ENCODE results near the gene CDH23.

The CDH23 gene

DNA sequence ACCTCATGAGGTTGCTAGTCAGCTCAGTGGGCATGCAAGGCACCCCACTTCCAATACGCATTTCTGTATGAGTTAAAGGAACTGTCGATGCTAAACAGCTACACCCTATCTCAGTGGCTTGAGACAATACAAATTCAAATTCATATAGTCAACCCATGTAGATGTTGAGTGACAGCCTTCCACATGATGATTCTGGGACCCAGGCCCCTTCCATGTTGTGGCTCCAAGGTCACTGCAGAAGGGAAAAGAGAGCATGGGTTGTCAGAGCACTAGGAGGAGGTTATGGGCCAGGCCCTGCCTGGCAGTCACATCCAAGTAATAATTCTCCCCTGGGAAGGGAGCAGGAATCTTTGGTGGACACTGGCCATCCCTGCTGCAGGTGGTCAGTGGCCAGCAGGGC lies 294.7 kb downstream of the CDH23 start:
- Mint-ChIP-seq H3K4me1 (peaks cover 29% of the 10 kb centered on the region), H3K9me3 (peaks cover 4% of the 10 kb centered on the region), H3K36me3 (peaks cover 13% of the 10 kb centered on the region), H3K4me3 (no peak overlapping the region), H3K27ac (peak overlapping the region; percentile 13)
- DNase-seq (ENCODE audit: low spot score in 2 of 2) (no peak), ATAC-seq (no peak)

DNA sequence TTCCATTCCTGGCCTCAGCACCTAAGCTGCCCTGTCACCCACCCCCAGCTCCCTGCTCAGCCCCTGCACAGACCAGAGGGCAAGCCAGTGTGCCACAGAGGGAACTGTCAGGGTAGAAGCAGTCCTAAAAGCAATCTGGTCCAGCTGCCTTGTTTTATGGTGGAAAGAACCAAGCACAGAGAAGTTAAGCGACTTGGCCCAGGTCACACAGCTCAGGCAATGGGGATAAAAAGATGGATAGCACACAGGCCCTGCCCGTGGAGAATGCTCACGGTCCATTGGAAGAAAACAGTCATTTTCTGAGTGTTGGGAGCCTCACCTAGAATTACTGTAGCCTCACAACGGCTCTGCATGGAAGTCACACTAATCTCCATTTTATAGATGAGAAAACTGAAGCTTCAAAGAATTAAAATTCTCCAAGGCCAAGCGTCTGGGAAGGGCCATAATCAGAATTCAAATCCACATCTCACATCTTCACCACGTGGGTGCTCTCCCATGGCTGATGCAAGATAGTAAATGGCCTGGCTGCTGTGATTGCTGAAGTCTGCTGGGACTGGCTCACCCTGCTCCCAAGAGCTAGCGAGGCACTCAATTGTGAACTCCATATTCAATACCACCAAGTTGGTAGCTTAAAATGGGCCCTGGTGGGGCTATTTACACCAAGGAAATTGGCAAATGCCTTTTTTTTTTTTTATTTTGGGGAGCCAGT lies 296.0 kb downstream of the CDH23 start:
- ATAC-seq (no peak), DNase-seq (ENCODE audit: low spot score in 2 of 2) (no peak)
- H3K4me3 Mint-ChIP-seq = no peak overlapping the region
- peaks cover 13% of the 10 kb centered on the region for H3K36me3 Mint-ChIP-seq
- H3K4me1 Mint-ChIP-seq = peaks cover 43% of the 10 kb centered on the region
- peaks cover 4% of the 10 kb centered on the region for H3K9me3 Mint-ChIP-seq
- no peak overlapping the region for H3K27ac Mint-ChIP-seq

DNA sequence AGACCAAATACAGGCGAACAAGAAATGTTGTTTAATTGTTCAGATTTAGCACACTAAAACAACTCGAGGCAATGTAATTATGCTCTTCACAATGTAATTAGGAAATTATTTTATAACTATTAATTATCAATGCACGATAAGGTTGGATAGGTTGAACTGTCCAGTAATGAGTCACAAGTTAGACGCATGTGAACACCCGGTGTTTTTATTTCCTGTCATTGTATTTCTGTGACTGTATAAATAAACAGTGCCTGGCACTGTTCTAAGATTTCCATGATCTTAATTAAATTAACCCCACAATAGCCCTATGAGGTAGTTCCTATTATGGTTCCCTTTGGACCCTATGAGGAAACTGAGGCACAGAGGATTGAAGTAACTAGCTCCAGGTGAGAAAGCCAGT lies 296.7 kb downstream of the CDH23 start:
- H3K4me3 Mint-ChIP-seq = no peak overlapping the region
- peaks cover 7% of the 10 kb centered on the region for H3K36me3 Mint-ChIP-seq
- no peaks in the 10 kb centered on the region for H3K9me3 Mint-ChIP-seq
- peaks cover 43% of the 10 kb centered on the region for H3K4me1 Mint-ChIP-seq
- DNase-seq (ENCODE audit: low spot score in 2 of 2) = no peak
- no peak for ATAC-seq
- H3K27ac Mint-ChIP-seq = no peak overlapping the region

DNA sequence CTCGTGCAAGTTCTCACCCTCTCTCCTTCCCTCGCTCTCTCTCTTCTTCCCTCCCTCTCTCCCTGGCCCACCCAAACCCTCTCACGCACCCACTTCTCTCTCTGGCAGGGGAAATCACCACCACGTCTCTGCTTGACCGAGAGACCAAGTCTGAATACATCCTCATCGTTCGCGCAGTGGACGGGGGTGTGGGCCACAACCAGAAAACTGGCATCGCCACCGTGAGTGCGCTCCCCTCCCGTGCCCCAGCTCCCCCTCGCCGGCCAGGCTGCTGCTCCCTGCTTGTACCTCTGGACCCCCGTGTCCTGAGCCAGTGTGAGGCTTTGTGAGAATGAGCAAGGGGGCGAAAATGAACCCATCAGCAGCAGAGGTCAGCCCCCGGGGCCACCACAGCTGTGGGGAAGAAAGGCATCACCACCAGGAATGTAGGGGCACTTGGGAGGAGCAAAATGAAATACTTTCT lies 297.4 kb downstream of the CDH23 start:
- DNase-seq (ENCODE audit: low spot score in 2 of 2) = no peak
- H3K4me1 Mint-ChIP-seq = peaks cover 49% of the 10 kb centered on the region
- no peak for ATAC-seq
- H3K36me3 Mint-ChIP-seq = peaks cover 3% of the 10 kb centered on the region
- H3K27ac Mint-ChIP-seq = peak overlapping the region; percentile 81
- H3K4me3 Mint-ChIP-seq = peak overlapping the region; percentile 45
- H3K9me3 Mint-ChIP-seq = no peaks in the 10 kb centered on the region

DNA sequence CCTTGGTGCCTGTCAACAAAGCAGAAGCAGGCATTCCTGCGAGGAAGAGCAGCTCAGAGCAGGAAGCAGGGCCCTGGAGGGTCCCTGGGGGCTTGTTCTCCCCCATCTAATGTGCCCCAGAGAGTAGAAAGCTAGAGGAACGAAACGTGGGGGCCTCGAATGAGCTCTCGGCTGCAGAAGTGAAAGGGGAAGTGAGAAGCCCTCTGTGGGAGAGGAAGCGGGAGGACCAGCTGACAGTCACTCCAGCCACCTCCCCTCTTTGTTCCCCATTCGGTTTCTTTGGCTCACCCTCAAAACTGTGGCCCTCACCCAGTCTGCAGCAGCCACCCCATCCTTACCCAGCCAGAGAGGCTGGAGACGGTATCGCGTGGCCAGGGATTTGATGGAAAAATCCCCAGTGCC lies 297.8 kb downstream of the CDH23 start:
- Mint-ChIP-seq H3K27ac (peak overlapping the region; percentile 81), H3K36me3 (no peaks in the 10 kb centered on the region), H3K4me1 (peaks cover 54% of the 10 kb centered on the region), H3K4me3 (peak overlapping the region; percentile 45), H3K9me3 (no peaks in the 10 kb centered on the region)
- ATAC-seq = no peak
- no peak for DNase-seq (ENCODE audit: low spot score in 2 of 2)

DNA sequence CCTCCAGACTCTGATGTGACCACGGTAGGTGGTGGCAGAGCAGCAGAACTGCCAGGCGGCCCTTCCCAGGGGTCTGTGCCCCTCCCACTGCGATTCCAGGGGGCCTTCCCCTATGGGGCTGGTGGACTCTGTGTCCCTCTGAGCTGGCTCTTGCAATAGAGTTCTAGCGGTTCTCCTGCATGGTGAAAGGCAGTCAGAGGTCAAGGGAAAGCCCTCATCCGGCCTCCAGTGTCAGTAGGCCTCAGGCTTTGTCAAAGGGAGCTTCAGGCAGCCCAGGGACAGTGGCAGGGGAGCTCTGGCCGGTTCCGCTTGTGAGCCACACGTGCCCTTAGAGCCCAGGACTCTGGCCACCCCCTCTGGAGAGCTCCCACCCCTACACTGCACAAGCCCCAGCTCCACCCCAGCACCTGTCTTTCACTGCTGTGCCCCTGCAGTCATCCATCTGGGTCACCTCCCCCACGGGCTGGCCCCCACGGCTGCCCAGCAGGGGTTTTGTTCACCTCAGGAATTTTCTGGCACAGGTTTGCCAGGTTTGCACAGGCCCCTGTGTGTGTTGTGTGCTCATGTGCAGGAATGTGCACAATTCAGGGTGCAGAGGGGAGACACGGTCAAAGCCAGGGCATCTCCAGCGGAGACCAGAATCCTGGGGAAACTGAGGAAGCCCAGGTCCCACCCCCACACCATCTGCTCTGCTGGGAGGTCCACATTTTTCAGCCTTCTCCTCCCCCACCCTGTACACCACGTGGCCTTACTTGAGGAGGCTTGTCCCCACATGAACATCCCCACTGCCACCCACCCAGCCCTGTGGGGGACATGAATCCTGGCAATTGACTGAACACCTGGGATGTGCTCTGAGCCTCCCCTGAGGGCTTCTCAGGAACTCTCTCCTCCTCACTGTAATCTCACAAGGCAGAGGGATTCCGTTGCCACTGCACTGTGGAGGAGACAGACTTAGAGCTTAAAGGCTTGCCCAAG lies 299.1 kb downstream of the CDH23 start:
- Mint-ChIP-seq H3K4me3 (no peak overlapping the region), H3K9me3 (no peaks in the 10 kb centered on the region), H3K4me1 (peaks cover 54% of the 10 kb centered on the region), H3K36me3 (no peaks in the 10 kb centered on the region), H3K27ac (no peak overlapping the region)
- ATAC-seq (no peak), DNase-seq (ENCODE audit: low spot score in 2 of 2) (no peak)

DNA sequence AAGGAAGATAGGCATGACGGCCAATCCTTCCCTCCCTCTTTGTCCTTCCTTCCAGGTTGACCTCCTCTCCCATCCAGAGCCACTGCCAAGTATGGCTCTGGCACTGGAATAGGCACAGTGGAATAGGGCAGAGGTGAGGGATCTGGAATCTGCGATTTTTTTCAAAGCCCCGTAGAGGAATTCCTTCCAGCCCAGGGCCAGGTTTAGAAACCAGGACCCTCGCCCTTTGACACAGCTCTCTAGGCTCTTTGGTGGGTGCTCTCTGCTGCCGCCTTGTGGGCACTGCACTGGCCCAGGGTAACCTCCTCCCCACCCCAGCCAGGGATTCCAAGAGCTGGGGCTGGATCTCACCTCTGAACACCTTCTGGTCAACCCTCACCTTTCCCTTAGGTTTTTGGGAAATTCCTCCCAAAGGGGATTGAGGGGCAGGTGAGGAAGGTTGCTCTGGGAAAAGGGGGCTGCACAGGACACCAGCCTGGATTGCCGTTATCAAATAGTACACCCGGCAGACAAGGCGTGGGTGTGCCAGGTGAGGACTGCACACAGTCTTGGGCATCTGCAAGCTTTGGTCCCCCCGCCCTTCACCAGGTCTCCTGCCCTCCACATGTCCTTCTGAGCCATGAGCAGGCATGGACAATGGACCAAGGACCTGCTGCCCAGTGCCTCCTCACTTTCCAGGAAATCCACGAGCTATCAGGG lies 300.1 kb downstream of the CDH23 start:
- peak; percentile 51 to 79 for DNase-seq (ENCODE audit: low spot score in 2 of 2)
- Mint-ChIP-seq H3K4me3 (no peak overlapping the region), H3K4me1 (peaks cover 54% of the 10 kb centered on the region), H3K9me3 (no peaks in the 10 kb centered on the region), H3K27ac (no peak overlapping the region), H3K36me3 (no peaks in the 10 kb centered on the region)
- ATAC-seq = peak; percentile 68

DNA sequence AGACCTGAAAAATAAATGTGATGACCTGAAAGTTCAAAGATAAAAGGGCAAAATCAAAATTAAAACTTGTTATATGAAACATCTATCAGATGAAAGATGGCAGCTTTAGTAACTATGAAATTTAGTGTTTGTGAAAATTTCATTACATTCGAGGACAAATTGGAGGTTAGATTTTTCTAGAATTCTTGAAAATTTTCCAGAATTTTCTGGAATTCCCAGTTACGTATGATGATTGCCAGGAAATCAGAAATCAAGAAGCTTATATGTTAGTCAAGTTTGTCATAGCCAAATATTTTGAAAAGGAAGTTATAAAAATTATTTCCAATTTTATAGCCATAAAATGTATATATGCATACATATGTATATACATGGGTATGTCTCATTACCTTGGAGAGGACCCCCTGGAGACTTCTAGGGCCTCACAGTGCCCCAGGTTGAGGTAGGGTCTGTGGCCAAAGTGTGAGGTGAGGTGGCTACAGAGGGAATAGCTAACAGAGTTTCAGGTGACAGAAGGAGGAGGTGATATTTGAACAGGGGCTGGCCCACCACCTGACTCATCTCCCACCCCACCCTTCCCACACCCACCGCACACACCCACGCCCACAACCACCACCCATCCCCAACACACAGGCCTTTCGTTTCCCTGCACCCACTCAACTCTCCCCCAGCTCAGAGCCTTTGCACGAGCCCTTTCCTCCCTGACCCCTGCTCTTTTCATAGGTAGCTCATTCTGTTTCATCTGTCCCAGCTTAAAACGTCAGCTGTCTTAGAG lies 301.4 kb downstream of the CDH23 start:
- DNase-seq (ENCODE audit: low spot score in 2 of 2) = peak in 1 of 2 donors; percentile 74
- ATAC-seq = peak; percentile 83
- H3K36me3 Mint-ChIP-seq = no peaks in the 10 kb centered on the region
- H3K27ac Mint-ChIP-seq = peak overlapping the region; percentile 23
- peaks cover 54% of the 10 kb centered on the region for H3K4me1 Mint-ChIP-seq
- H3K9me3 Mint-ChIP-seq = no peaks in the 10 kb centered on the region
- no peak overlapping the region for H3K4me3 Mint-ChIP-seq

DNA sequence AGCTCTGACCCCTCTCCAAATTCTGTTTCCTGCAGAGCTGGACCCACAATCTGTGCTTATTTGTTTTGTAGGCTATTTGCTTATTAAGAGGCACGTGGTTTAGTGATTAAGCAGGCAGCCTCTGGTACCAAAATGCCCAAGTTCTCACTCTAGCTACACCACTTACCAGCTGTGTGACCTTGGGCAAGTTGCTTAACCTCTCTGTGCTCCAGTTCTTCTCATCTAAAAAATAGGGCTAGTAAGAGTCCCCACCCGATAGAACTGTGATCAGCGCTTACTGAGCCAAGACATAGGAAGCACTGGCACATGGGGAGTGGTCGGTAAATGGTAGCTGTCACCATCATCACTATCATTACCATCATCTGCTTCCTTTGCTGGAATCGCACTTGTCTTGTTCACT lies 302.0 kb downstream of the CDH23 start:
- ATAC-seq = peak; percentile 22
- Mint-ChIP-seq H3K4me3 (no peak overlapping the region), H3K36me3 (no peaks in the 10 kb centered on the region), H3K9me3 (no peaks in the 10 kb centered on the region), H3K4me1 (peaks cover 51% of the 10 kb centered on the region), H3K27ac (peak overlapping the region; percentile 23)
- DNase-seq (ENCODE audit: low spot score in 2 of 2) = no peak

DNA sequence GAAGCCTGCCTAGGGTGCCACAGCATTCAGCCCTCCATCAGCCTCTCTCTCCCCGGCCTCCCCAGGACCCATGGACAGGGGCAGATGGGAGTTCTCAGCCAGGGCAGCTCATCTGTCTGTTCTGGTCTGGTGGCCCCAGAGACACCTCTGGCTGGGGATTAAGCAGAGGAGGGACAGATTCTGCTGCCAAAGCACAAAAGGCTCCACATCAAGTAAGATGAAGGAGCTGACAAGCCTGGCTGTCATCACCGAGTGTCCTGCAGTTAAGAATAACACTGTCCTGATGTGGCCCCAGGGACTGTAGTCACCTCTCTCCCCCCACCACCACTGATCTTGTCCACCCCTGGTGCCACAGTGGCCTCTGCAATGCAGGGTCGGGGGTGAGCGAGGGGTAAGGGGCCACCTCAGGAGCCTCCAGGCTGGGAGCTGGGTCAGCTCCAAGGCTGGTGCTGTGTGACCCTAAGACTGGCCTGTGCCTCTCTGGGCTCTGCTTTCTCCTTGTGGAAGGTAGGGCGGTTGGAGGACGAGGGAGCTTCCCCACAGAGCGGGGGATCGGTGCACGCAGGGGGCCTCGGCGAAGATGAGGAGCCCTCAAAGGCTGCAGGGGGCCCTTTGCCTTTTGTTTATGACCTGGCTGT lies 304.1 kb downstream of the CDH23 start:
- ATAC-seq (no peak), DNase-seq (ENCODE audit: low spot score in 2 of 2) (no peak)
- no peaks in the 10 kb centered on the region for H3K36me3 Mint-ChIP-seq
- no peaks in the 10 kb centered on the region for H3K9me3 Mint-ChIP-seq
- no peak overlapping the region for H3K27ac Mint-ChIP-seq
- H3K4me1 Mint-ChIP-seq = peaks cover 32% of the 10 kb centered on the region
- H3K4me3 Mint-ChIP-seq = no peak overlapping the region

DNA sequence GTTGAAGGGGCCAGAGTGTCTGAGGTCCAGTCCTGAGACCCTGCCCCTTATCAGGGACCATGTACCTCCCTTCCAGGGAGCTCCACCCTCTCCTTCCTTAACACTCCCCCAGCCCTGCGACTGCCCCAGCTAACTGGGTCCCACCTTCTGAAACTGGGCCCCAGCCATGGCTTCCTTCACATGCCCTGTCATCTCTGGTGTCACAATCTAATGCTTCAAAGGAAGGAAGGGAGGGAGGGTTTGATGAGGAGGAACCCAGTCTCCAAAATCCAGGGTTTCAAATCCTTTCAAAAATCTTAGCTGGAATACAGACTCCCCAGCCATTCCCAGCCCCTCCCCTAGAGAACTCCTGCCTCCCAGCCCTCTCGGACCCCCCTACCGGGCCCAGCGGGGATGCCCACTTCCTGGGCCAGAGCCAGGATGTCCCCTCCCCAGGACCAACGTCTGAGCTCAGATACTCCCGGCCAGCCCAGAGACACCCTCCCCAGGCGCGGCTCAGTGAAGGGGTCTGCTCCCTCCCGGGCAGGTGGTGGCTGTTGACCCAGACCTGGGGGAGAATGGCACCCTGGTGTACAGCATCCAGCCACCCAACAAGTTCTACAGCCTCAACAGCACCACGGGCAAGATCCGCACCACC lies 304.9 kb downstream of the CDH23 start:
- Mint-ChIP-seq H3K4me1 (peaks cover 29% of the 10 kb centered on the region), H3K27ac (no peak overlapping the region), H3K9me3 (no peaks in the 10 kb centered on the region), H3K4me3 (no peak overlapping the region), H3K36me3 (no peaks in the 10 kb centered on the region)
- ATAC-seq (no peak), DNase-seq (ENCODE audit: low spot score in 2 of 2) (no peak)

DNA sequence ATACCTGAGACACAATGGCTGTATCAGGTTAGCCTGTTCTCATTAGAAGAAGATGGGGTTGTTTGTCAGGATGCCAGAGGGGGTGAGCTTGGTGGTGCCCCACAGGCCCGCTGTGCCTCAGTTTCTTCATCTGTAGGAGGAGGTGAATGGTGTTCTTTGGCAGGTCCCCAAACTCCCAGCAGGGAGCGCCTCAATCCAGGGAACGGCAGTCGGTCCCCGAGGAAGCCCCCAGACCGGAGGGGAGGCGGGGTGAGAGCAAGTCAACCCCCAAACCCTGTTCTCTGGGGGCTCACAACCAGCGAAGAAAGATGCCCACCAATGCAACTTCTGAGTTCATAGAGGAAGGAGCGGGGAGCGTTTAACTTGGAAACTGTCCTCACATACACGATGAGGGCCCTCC lies 306.9 kb downstream of the CDH23 start:
- no peak overlapping the region for H3K4me3 Mint-ChIP-seq
- peaks cover 19% of the 10 kb centered on the region for H3K4me1 Mint-ChIP-seq
- no peak for DNase-seq (ENCODE audit: low spot score in 2 of 2)
- no peak overlapping the region for H3K27ac Mint-ChIP-seq
- H3K36me3 Mint-ChIP-seq = no peaks in the 10 kb centered on the region
- H3K9me3 Mint-ChIP-seq = no peaks in the 10 kb centered on the region
- ATAC-seq = no peak

DNA sequence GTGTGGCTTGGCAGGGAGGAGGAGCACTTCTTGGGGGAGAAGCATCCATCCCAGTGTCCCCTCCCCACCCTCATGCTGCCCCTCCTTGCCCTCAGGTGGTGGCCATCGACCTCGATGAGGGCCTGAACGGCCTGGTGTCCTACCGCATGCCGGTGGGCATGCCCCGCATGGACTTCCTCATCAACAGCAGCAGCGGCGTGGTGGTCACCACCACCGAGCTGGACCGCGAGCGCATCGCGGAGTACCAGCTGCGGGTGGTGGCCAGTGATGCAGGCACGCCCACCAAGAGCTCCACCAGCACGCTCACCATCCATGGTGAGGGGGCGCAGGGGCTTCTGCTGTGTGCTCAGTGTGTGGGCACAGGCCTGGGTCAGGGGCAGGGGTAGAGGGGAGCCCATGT lies 308.1 kb downstream of the CDH23 start:
- ATAC-seq = no peak
- Mint-ChIP-seq H3K9me3 (no peaks in the 10 kb centered on the region), H3K4me3 (no peak overlapping the region), H3K4me1 (peaks cover 18% of the 10 kb centered on the region), H3K27ac (no peak overlapping the region), H3K36me3 (no peaks in the 10 kb centered on the region)
- no peak for DNase-seq (ENCODE audit: low spot score in 2 of 2)

DNA sequence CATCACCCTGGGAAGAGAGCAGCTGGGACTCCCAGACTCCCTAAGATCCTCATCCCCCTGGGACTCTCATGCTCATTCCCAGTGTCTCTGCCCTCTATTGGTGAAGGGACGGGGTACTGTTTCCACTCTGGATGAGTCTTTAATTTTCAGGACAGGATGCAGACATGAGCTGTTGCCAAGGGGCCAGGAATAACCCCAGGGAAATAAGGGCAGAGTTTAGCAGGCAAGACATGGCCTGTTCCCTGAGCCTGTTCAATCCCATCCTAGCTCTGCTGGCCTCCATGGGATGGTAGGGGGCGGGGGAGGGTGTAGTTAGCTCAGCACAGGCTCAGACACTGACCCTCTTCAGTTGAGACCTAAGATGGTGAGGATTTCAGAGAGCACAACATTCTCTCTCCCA lies 308.9 kb downstream of the CDH23 start:
- H3K4me1 Mint-ChIP-seq = peaks cover 19% of the 10 kb centered on the region
- no peaks in the 10 kb centered on the region for H3K9me3 Mint-ChIP-seq
- no peak overlapping the region for H3K4me3 Mint-ChIP-seq
- H3K36me3 Mint-ChIP-seq = no peaks in the 10 kb centered on the region
- peak overlapping the region; percentile 69 for H3K27ac Mint-ChIP-seq
- no peak for ATAC-seq
- no peak for DNase-seq (ENCODE audit: low spot score in 2 of 2)

Measured in stimulated activated effector memory CD8-positive, alpha-beta T cell treated with anti-CD3 and anti-CD28 coated beads, Interleukin-12 subunit alpha, Interleukin-12 subunit beta, amount 100 ng/mL, for 72 hours (primary cell).